Measurements from ENCODE around the gene PPP1R1A. TPM values are rescaled to one million over a fixed set of nuclear protein-coding genes. Genes with fewer than 3 reads are reported as not detected.

The PPP1R1A gene
- total and polyA plus RNA-seq, 9 of the 15 experiments (the other 6 are each of a cell fraction or from before 2014, with no cell fraction given) = not detected

DNA sequence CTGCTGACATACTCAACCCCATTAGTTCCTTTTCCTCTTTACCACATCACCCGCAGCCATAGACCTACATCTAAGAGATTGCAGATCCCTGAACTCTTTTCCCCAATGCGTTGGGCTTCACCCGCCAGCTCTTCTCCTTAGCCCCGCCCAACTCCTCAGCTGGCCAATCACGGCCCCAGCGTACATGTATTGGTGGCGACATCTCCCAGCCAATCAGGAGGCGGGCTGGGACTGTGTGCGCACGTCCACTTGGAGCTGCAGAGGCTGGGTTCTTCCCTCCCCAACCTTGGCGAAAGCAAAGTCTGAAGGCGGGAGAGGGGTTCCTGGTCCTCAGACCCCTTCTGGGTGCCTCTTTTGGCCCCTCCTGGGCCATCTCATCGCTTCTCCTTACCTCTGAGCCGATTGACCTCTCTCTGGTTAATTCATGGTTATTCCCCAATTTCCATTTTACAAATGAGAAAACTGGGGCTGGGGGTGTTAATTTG is 28.0 kb downstream of the PPP1R1A start (continued):
- TF ChIP-seq ZBTB49 (CRISPR knock-in tag; IDR thresholded peaks at IDR 0.05; ENCODE audit: borderline replicate concordance) (no peak), JUND (IDR thresholded peaks at IDR 0.05; ENCODE audit: borderline replicate concordance, low read depth, low read length) (peak; percentile 41; the same call in 1 of the 2 replicates), JUND (tag; IDR thresholded peaks at IDR 0.05; ENCODE audit: borderline replicate concordance, low read depth, low read length) (no peak; the same call in 2 of the 3 replicates), ZSCAN29 (IDR thresholded peaks at IDR 0.05) (no peak), SRF (CRISPR knock-in tag; IDR thresholded peaks at IDR 0.05) (no peak), CREM (IDR thresholded peaks at IDR 0.05; ENCODE audit: low read depth) (peak; percentile 79), CHD1 (IDR thresholded peaks at IDR 0.05; ENCODE audit: low read length) (no peak), PURB (CRISPR knock-in tag; IDR thresholded peaks at IDR 0.05; ENCODE audit: low read depth) (no peak), FOXA3 (CRISPR knock-in tag; conservative IDR thresholded peaks at IDR 0.05 in 1 of 2, IDR thresholded peaks at IDR 0.05 in 1 of 2) (no peak), ZNF146 (CRISPR knock-in tag; IDR thresholded peaks at IDR 0.05; ENCODE audit: unreplicated experiment) (no peak), SMARCC2 (IDR thresholded peaks at IDR 0.05; ENCODE audit: low read depth) (no peak), PRPF4 (IDR thresholded peaks at IDR 0.05; ENCODE audit: insufficient read depth, low read depth, low read length, poor library complexity, severe bottlenecking) (no peak), E2F4 (CRISPR knock-in tag; IDR thresholded peaks at IDR 0.05; ENCODE audit: low read depth) (no peak), NFATC3 (IDR thresholded peaks at IDR 0.05) (no peak), ZNF184 (CRISPR knock-in tag; IDR thresholded peaks at IDR 0.05) (no peak), NCOA2 (IDR thresholded peaks at IDR 0.05; ENCODE audit: partially characterized antibody in 2 of 2) (no peak), NRF1 (conservative IDR thresholded peaks at IDR 0.05 in 1 of 2, IDR thresholded peaks at IDR 0.05 in 1 of 2) (peak; percentile 86 to 89), MTF1 (CRISPR knock-in tag; IDR thresholded peaks at IDR 0.05; ENCODE audit: borderline replicate concordance) (no peak), ZNF143 (CRISPR knock-in tag; IDR thresholded peaks at IDR 0.05) (no peak), RBM34 (IDR thresholded peaks at IDR 0.05; ENCODE audit: borderline replicate concordance, insufficient read depth, low read length) (no peak), PHB (CRISPR knock-in tag; IDR thresholded peaks at IDR 0.05) (no peak), ATF7 (IDR thresholded peaks at IDR 0.05) (peak; percentile 91), CXXC5 (CRISPR knock-in tag; IDR thresholded peaks at IDR 0.05) (peak; percentile 44), GABPA (tag; conservative IDR thresholded peaks at IDR 0.05; ENCODE audit: low read depth) (no peak)
